ENCODE results near the gene QDPR. TPM values are rescaled to one million over a fixed set of nuclear protein-coding genes. Genes with fewer than 3 reads are reported as not detected.
A peak's percentile ranks its signal among the peaks of the same experiment; 100 is the strongest.

The QDPR gene
- total and polyA plus RNA-seq, 8 donors = 11.4 to 56.8 (median 16.8) TPM

DNA sequence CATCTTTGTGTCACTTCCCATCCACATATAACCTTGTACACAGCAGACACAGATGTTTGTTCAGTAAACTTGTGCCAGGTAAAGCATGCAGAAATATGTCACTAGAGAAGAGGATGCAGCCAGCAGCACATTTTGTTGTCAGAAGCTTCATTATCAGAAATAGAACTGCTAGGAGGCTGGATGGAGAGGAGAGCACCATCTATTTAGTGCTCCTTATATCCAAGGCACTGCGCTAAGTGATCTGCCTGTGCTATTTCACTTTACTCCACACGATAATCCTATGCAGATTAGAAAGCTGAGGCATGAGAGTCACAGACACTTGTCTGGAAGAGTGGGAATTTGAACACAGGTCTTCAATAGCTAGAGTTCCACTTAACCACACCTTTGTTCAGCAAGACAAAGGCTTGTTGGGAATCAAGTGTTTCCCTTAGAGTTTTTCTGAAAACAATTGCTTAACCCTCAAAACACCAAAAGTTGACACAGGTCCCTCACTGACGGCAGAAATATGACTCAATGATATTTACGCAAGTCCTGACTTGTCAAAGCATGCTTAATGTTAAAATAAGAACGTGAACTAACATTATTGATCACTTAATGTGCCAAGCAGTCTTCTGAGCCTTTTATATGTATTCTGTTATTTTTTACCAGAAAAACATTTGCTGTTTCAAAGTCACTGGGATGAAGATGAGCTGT, 1.2 kb upstream of the QDPR start:
- DNase-seq (no peak), FAIRE-seq (no peak), ATAC-seq (no peak)
- no peaks in the 10 kb centered on the region for H3K9me3 ChIP-seq
- peaks cover 3 to 5% (median 3%) of the 10 kb centered on the region in 3 donors for H3K4me1 ChIP-seq
- 68 to 71% methylated on average over 5 of the region's 5 CpGs for WGBS, 2 donors
- no peak overlapping the region for H3K27ac ChIP-seq
- intact Hi-C loops (cut with DNase I) = no loop called here
- TF ChIP-seq, protein P1, sequence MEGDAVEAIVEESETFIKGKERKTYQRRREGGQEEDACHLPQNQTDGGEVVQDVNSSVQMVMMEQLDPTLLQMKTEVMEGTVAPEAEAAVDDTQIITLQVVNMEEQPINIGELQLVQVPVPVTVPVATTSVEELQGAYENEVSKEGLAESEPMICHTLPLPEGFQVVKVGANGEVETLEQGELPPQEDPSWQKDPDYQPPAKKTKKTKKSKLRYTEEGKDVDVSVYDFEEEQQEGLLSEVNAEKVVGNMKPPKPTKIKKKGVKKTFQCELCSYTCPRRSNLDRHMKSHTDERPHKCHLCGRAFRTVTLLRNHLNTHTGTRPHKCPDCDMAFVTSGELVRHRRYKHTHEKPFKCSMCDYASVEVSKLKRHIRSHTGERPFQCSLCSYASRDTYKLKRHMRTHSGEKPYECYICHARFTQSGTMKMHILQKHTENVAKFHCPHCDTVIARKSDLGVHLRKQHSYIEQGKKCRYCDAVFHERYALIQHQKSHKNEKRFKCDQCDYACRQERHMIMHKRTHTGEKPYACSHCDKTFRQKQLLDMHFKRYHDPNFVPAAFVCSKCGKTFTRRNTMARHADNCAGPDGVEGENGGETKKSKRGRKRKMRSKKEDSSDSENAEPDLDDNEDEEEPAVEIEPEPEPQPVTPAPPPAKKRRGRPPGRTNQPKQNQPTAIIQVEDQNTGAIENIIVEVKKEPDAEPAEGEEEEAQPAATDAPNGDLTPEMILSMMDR (IDR thresholded peaks at IDR 0.05) = no peak
- H3K27me3 ChIP-seq = no peaks in the 10 kb centered on the region
- H3K4me3 ChIP-seq = no peak overlapping the region
- no peaks in the 10 kb centered on the region for H3K36me3 ChIP-seq

DNA sequence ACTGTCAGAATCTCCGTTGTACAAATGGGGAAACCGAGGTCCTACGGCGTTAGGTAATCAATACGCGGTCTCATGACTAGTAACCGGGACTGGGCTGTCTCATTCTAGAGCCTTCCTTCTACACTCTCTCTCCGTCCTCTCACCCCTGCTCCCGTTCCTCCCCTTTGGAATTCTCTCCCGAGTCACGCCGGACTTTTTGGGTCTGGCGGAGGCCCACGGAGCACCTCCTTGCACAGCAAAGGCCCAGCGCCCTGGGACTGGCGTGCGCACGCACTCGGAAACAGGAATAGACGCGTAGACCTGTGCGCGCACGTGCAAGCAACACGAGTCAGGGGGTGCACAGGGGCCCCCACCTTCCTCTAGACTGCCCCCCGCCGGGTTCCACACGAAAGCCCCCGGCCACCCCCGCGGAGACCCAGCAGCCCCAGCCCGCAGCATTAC, 361 bp downstream of the QDPR start:
- Histone ChIP-seq H3K9me3 (no peaks in the 10 kb centered on the region), H3K4me3 (peak overlapping the region; percentile 46 to 74 (median 65)), H3K4me1 (peaks cover 3 to 5% (median 3%) of the 10 kb centered on the region in 3 donors), H3K27me3 (no peaks in the 10 kb centered on the region), H3K27ac (peak overlapping the region; percentile 28 to 70 (median 63)), H3K36me3 (no peaks in the 10 kb centered on the region)
- ATAC-seq (peak; percentile 55 to 73 (median 66)), DNase-seq (peak in 5 of 6 donors; percentile 38 to 70 (median 58)), FAIRE-seq (no peak)
- 1% methylated on average over 32 of the region's 32 CpGs for WGBS, 2 donors
- TF ChIP-seq, protein P1 (IDR thresholded peaks at IDR 0.05) = no peak
- intact Hi-C loops (cut with DNase I) = no loop called here

DNA sequence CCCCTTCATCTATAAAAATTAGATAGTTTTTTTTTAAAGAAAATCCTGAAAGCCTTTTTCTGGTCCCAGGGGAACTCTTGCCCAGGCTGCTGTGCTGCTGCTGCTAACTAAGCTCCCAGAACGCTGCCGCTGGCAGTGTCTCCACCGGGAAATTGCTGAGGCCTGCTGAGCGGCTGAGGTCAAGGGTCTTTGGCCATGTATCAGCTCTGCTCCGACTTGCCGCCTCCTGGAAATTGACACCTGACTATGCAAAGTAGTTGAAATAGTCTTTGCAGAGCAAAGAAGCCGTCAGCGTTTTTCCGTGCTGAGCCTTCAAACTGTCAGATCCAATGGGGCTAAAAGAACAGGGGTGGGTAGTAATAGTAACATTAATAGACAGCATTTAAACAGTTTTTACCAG, 839 bp downstream of the QDPR start:
- no peak for FAIRE-seq
- TF ChIP-seq, protein P1 (IDR thresholded peaks at IDR 0.05) = no peak
- DNase-seq = peak in 5 of 6 donors; percentile 28 to 68 (median 34)
- no peaks in the 10 kb centered on the region for H3K27me3 ChIP-seq
- H3K9me3 ChIP-seq = no peaks in the 10 kb centered on the region
- peak overlapping the region; percentile 46 to 74 (median 65) for H3K4me3 ChIP-seq
- WGBS, 2 donors = 1 to 5% methylated on average over 9 of the region's 9 CpGs
- peak; percentile 34 to 71 (median 48) for ATAC-seq
- H3K27ac ChIP-seq = peak overlapping the region; percentile 28 to 70 (median 63)
- intact Hi-C loops (cut with DNase I) = no loop called here
- H3K4me1 ChIP-seq = peaks cover 3 to 5% (median 3%) of the 10 kb centered on the region in 3 donors
- no peaks in the 10 kb centered on the region for H3K36me3 ChIP-seq

DNA sequence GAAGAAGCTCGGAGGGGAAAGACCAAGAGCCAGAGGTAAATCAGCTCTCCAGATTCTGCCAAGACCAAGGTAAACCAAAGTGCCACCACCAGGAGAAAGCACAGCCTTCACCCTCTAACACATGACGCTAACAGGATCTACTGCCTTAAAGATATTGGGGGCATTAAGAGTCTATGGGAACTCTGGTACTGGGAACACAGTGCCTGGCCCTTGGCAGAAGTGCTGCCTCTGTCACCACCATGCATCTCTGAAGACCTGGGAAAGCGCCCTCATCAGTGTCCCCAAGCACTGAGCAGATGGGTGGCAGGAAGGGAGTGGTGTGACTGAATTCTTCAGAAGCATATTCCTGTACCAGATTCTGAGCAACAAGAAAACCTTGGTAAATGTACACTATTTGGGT, 1.3 kb downstream of the QDPR start:
- no peak for ATAC-seq

More for the DNA sequence above, 1.3 kb downstream of the QDPR start:
- intact Hi-C loops (cut with DNase I) = no loop called here
- no peaks in the 10 kb centered on the region for H3K9me3 ChIP-seq
- peaks cover 3 to 5% (median 3%) of the 10 kb centered on the region in 3 donors for H3K4me1 ChIP-seq
- H3K27me3 ChIP-seq = no peaks in the 10 kb centered on the region
- 79 to 82% methylated on average over 3 of the region's 3 CpGs for WGBS, 2 donors
- peak overlapping the region in 3 of 4 donors; percentile 46 to 74 (median 64) for H3K4me3 ChIP-seq
- FAIRE-seq (no peak), DNase-seq (no peak)
- TF ChIP-seq, protein P1 (IDR thresholded peaks at IDR 0.05) = no peak
- no peaks in the 10 kb centered on the region for H3K36me3 ChIP-seq
- H3K27ac ChIP-seq = no peak overlapping the region
